ENCODE data around the gene HOXD10.

Gene HOXD10

DNA sequence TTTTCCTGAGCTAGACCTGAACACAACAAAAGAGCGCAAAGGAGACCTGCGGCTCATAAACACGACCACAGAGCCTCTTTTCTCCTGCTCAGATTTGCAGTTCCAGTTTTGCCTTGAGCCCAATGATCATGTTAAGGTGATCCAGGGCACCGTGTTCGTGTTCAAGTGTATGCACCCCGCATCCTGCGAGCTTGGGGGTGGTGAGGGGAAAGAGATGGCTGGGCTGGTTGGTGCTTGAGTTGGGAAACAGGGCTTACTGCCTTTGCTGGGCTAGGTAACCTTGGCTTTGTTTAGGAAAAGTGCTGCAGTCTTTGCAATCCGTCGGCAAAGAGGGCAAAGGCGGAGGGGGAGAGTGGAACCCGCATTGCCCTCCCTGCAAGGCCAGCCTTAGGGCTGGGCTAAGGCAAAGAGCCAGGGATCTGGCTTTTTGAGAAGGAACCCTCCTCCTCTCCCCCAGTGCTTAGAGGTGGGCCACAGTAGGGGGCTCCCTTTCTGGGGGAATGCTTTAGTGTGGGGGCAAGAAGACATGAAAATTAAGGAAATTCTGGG, 1.3 kb downstream of the HOXD10 start:
- H3K4me3 ChIP-seq (ENCODE audit: low read length): no peak overlapping the region
- no peak for DNase-seq (ENCODE audit: low read depth, low spot score)

DNA sequence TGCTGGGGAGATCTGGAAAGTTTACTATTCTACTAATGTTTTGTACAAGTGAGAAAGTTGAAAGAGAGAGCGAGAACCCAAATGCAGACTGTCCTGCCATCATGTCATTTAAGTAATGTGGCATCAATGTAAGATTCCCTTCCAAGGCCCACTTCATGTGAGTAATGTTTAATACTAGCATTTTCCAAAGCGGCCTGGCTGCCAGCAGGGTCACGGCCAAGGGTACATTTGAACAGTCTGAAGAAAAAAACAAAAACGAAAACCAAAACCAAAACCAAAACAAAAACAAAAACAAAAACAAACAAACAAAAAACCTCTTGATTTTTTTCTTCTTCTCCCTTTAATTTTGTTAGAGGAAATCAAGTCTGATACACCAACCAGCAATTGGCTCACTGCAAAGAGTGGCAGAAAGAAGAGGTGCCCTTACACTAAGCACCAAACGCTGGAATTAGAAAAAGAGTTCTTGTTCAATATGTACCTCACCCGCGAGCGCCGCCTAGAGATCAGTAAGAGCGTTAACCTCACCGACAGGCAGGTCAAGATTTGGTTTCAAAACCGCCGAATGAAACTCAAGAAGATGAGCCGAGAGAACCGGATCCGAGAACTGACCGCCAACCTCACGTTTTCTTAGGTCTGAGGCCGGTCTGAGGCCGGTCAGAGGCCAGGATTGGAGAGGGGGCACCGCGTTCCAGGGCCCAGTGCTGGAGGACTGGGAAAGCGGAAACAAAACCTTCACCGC, 2.2 kb downstream of the HOXD10 start:
- peak; percentile 38 for DNase-seq (ENCODE audit: low read depth, low spot score)
- no peak overlapping the region; the same call in 1 of the 2 replicates for H3K4me3 ChIP-seq (ENCODE audit: low read length)

DNA sequence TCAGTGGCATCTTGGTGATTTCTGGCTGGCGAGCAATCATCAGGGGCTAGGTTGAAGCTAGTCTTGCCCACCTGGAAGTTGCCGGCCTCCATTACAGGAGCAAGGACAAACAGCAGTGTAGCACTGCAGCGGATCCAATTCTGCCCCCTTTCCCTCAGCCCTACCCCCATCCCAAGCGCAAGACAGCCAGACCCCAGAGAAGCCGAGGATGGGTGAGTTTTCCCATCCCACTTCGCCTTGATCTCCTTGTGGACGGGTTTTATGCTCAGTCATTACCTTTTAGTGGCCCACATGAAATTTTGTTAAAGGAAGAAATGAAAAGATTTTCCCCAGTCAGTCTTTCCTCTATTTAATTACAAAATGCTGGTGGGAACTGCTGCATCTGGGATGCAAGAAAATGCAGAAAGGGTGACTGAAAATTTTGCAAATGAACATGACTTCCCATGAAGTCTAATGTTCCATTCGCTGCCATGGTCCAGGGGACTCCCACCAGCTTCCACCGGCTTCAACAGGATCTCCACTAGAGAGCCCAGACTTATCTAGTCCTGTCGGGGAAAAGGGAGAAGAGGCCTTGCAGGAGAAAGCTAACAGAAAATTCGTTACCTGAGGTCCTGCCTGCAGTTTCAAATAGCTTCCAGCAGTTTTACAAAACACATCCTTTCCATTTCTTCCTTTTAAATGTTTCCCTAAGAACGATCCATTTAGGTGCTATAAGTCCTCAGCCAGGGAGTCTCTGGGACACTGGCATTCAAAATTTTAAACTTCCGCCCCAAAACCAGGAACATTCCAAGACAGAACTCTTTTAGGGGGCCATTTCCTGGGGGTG, 4.0 kb downstream of the HOXD10 start:
- DNase-seq (ENCODE audit: low read depth, low spot score): no peak
- no peak overlapping the region for H3K4me3 ChIP-seq (ENCODE audit: low read length)

- no peak for DNase-seq (ENCODE audit: low read depth, low spot score)
- H3K4me3 ChIP-seq (ENCODE audit: low read length): no peak overlapping the region
Observed at GRCh38 chr2:176121190-176122051, 4.8 kb downstream of the HOXD10 start.

DNA sequence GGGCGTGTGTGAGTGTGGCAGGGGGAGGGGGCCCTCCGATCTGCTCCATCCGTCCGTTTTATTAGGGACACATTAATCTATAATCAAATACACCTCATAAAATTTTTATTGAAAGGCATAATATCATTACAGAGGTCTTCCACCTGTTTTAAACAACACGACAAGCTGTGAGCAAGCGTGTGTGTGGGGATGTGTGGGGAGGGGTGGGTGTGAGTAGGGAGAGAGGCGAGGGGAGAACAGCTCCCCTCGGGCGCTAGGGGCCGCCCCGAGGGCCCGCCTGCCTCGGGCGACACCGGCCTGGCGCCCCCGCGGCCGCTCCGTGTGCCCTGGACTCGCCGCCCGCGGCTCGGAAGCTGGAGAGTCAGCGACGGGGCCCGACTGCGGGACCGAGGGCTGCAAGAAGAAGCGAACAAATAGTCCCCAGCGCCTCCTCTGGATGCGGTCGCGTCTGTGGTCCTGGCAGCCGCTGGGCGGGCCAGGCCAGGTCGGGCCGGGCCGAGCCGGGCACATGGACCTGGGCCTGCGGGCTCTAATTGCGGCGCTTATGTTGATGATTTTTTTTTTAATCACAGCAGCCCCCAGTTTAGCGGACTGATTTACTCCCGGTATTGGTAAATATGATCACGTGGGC, 5.6 kb downstream of the HOXD10 start:
- no peak overlapping the region for H3K4me3 ChIP-seq (ENCODE audit: low read length)
- DNase-seq (ENCODE audit: low read depth, low spot score): no peak

DNA sequence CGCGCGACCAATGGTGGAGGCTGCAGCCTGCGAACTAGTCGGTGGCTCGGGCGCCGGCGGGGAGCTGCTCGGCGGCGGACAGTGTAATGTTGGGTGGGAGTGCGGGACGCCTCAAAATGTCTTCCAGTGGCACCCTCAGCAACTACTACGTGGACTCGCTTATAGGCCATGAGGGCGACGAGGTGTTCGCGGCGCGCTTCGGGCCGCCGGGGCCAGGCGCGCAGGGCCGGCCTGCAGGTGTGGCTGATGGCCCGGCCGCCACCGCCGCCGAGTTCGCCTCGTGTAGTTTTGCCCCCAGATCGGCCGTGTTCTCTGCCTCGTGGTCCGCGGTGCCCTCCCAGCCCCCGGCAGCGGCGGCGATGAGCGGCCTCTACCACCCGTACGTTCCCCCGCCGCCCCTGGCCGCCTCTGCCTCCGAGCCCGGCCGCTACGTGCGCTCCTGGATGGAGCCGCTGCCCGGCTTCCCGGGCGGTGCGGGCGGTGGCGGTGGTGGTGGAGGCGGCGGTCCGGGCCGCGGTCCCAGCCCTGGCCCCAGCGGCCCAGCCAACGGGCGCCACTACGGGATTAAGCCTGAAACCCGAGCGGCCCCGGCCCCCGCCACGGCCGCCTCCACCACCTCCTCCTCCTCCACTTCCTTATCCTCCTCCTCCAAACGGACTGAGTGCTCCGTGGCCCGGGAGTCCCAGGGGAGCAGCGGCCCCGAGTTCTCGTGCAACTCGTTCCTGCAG, 6.3 kb downstream of the HOXD10 start, which contains the start of gene HOXD9:
Gene HOXD9 (plus strand): TSS at position 37 of the 728 bp plus-strand sequence. CDS start 50 bp downstream, at position 87.
- H3K4me3 ChIP-seq (ENCODE audit: low read length): no peak within 1 kb of the TSS
- no peak for DNase-seq (ENCODE audit: low read depth, low spot score)

GRCh38 chr2:176123411-176124109, 7.0 kb downstream of the HOXD10 start:
- no peak overlapping the region for H3K4me3 ChIP-seq (ENCODE audit: low read length)
- no peak for DNase-seq (ENCODE audit: low read depth, low spot score)

- no peak overlapping the region for H3K4me3 ChIP-seq (ENCODE audit: low read length)
Observed at GRCh38 chr2:176124110-176124946, 7.8 kb downstream of the HOXD10 start.

GRCh38 chr2:176124947-176125771, 8.6 kb downstream of the HOXD10 start:
- H3K4me3 ChIP-seq (ENCODE audit: low read length): no peak overlapping the region
- no peak for DNase-seq (ENCODE audit: low read depth, low spot score)

More at GRCh38 chr2:176124110-176124946, 7.8 kb downstream of the HOXD10 start:
- no peak for DNase-seq (ENCODE audit: low read depth, low spot score)

DNA sequence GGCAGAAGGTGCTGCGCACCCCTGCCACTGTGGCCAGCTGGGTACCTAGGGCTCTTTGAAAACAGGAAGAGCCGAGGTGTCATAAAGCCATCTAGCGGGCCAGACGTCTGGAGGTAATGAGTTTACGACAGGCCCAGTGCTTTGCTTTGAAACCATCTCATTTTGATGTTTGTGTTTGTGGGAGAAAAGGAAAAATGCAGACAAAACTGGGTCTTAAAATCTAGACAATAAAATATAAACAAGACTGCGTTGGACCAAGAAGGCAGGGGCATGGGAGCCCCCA, 9.1 kb downstream of the HOXD10 start:
- no peak for DNase-seq (ENCODE audit: low read depth, low spot score)
- H3K4me3 ChIP-seq (ENCODE audit: low read length): no peak overlapping the region

DNA sequence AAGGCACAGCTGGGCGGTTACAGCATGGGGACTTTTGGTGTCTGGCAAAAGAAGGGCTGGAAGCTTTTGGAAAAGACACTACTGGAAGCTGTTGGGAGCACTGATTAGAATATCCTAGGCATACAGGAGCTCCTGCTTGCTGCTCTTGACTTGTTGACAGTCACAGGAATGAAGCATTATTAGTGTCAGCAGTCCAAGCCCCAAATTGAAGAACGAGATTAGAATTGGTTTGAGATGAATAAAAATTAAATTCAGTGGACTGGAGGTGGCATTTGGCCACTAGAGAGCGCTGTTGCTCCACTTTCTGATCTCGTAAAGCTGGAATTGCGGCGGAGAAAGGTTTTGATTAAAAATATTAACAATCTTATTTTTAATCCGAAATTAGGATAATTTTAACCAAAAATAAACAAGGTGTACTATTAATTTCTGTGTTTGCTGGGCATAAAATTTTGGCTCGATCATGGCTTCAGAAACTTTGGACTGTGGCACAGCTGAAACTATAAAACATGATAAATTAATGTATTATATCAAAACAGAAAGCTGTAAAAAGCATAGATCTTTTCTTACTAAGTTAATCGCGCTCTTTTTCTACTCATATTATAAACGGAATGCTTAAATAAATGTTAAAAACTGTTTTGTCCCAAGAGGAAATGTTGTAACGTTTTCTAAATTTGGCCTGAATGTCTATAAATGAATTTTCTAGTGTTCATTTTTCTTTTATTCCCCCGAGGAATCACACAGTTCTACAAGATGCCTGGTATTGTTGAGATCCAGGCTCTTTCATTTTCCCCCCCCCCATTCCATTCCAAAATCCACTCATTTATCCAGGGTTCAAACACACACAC, 10.6 kb downstream of the HOXD10 start:
- H3K4me3 ChIP-seq (ENCODE audit: low read length): no peak overlapping the region
- peak; percentile 43 for DNase-seq (ENCODE audit: low read depth, low spot score)

- no peak overlapping the region for H3K4me3 ChIP-seq (ENCODE audit: low read length)
- DNase-seq (ENCODE audit: low read depth, low spot score): no peak
Observed at GRCh38 chr2:176127774-176128072, 11.1 kb downstream of the HOXD10 start.

DNA sequence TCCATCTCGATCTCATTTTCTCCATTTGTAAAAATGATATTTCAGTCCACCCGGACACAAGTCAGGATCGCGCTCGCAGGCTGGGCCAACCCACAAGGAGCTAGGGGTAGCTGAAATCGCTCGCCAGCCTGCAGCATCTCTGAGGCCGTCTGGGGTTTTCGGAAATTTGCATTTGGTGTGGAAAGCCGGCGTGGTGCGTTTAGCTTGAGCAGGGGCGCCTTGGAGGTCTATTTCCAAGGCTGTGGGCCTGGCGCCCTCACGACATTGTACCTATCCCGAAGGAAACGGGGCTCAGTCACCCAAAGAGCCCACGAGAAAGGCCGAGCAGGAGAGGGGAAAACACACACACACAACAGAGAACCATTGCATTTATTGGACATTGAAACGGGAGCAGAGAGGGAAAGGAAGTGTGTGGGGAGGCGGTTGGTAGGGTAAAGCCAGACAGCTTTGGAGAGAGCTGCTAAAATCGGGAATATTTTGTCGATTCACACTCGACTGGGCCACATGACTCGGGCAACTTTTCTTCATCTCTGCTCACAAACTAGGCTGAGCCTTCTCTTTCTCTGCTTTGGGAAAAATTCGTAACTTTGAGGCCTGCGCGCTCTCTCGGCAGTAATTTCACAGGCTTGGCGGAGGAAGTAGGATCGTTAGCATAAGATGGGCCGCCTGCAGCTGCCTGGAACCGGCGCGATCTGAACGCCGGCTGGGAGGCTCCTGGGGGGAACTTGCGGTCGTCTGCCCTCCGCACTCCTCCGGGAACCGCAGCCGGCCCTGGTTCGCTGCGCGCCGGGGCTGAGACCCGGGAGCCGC, 11.8 kb downstream of the HOXD10 start:
- DNase-seq (ENCODE audit: low read depth, low spot score): no peak
- H3K4me3 ChIP-seq (ENCODE audit: low read length): peak overlapping the region; percentile 44; the same call in 1 of the 2 replicates

- DNase-seq (ENCODE audit: low read depth, low spot score): peak; percentile 66
- H3K4me3 ChIP-seq (ENCODE audit: low read length): peak within 1 kb of the TSS; percentile 44
Observed at GRCh38 chr2:176128982-176129796, 12.6 kb downstream of the HOXD10 start, which contains the start of gene HOXD8. HOXD8 (plus strand) TSS chr2:176129705; CDS start chr2:176130367, 662 bp downstream.

Data from Jurkat, Clone E6-1 (cell line).